Activated B cell treated with CpG ODN at 0.5 μM for 24 hours (primary cell): ENCODE measurements around the gene OR6N1. TPM values are rescaled to one million over a fixed set of nuclear protein-coding genes. Genes with fewer than 3 reads are reported as not detected.

Experiments used
- ATAC-seq: fragments of 200-7000 bp; cut with Tn5 transposase; one replicate; pipeline ENCODE4 v1.10.0; 2021; ENCODE audit warnings: low read depth, mild to moderate bottlenecking, moderate library complexity
- CTCF ChIA-PET: fragments of 350-600 bp; sonication (Branson Sonifier 250); formaldehyde crosslinking; loops from one replicate; lab custom pipeline; 2021; ENCODE audit warnings: antibody characterized with exemption; lab: Charles Lee
- POLR2A ChIA-PET: fragments of 350-600 bp; sonication (Branson Sonifier 250); formaldehyde crosslinking; loops from one replicate; lab custom pipeline; 2021; ENCODE audit warnings: antibody characterized with exemption; lab: Charles Lee
- DNase-seq: peaks from one replicate; pipeline ENCODE4 v3.0.0; 2022
- H3K27ac Mint-ChIP-seq: one replicate; pipeline ENCODE4 v1.8.0; 2020; ENCODE audit warnings: mixed read lengths
- H3K27me3 Mint-ChIP-seq: one replicate; pipeline ENCODE4 v1.8.0; 2021; ENCODE audit warnings: mixed read lengths
- H3K36me3 Mint-ChIP-seq: one replicate; pipeline ENCODE4 v1.8.0; 2021; ENCODE audit warnings: low read depth, mixed read lengths
- H3K4me1 Mint-ChIP-seq: one replicate; pipeline ENCODE4 v1.8.0; 2021; ENCODE audit warnings: mixed read lengths
- H3K4me3 Mint-ChIP-seq: one replicate; pipeline ENCODE4 v1.8.0; 2020; ENCODE audit warnings: mild to moderate bottlenecking, mixed read lengths
- H3K9me3 Mint-ChIP-seq: one replicate; pipeline ENCODE4 v1.8.0; 2020; ENCODE audit warnings: mixed read lengths
- CTCF ChIP-seq: fragments of 200-600 bp; IDR thresholded peaks from one replicate; pipeline ENCODE4 v1.8.0; 2022; ENCODE audit warnings: antibody characterized with exemption, mild to moderate bottlenecking
- intact Hi-C: fragments of 100-400 bp; cut with micrococcal nuclease; formaldehyde crosslinking; loops from one replicate; pipeline ENCODE4 v1.15.1; 2024
- total RNA-seq: library from RNA; stranded (reverse); gene quantifications from 2 replicates; pipeline ENCODE4 v1.2.3, GENCODE V29; 2022

The OR6N1 gene
- total RNA-seq, 1 donor from 2014 or later = not detected

GRCh38 chr1:158809862-158810261 is 37.9 kb upstream of the OR6N1 start:
- Mint-ChIP-seq H3K36me3 (no peaks in the 10 kb centered on the region), H3K9me3 (no peaks in the 10 kb centered on the region), H3K4me3 (no peak overlapping the region), H3K4me1 (peaks cover 11% of the 10 kb centered on the region), H3K27ac (no peak overlapping the region), H3K27me3 (no peaks in the 10 kb centered on the region)
- ATAC-seq (no peak), DNase-seq (no peak)
- intact Hi-C loops = no loop called here
- ChIA-PET CTCF (no interaction called here), POLR2A (no interaction called here)
- no peak for TF ChIP-seq CTCF

- Mint-ChIP-seq H3K27me3 (no peaks in the 10 kb centered on the region), H3K36me3 (no peaks in the 10 kb centered on the region)
- POLR2A ChIA-PET = no interaction called here
Observed at GRCh38 chr1:158809256-158809655, 37.3 kb upstream of the OR6N1 start.

GRCh38 chr1:158806916-158807536 is 35.0 kb upstream of the OR6N1 start:
- H3K9me3 Mint-ChIP-seq = no peaks in the 10 kb centered on the region
- no peak for TF ChIP-seq CTCF
- no peaks in the 10 kb centered on the region for H3K36me3 Mint-ChIP-seq
- H3K27ac Mint-ChIP-seq = no peak overlapping the region
- no peak overlapping the region for H3K4me3 Mint-ChIP-seq
- CTCF ChIA-PET = no interaction called here
- DNase-seq (no peak), ATAC-seq (no peak)
- H3K4me1 Mint-ChIP-seq = peaks cover 9% of the 10 kb centered on the region
- POLR2A ChIA-PET = no interaction called here
- intact Hi-C loops = no loop called here
- peaks cover 2% of the 10 kb centered on the region for H3K27me3 Mint-ChIP-seq

More at GRCh38 chr1:158809256-158809655, 37.3 kb upstream of the OR6N1 start:
- Mint-ChIP-seq H3K27ac (no peak overlapping the region), H3K4me3 (no peak overlapping the region), H3K9me3 (no peaks in the 10 kb centered on the region), H3K4me1 (peaks cover 11% of the 10 kb centered on the region)
- intact Hi-C loops = no loop called here
- ATAC-seq = no peak
- DNase-seq = no peak
- no peak for TF ChIP-seq CTCF
- CTCF ChIA-PET = no interaction called here

GRCh38 chr1:158803678-158804077 is 31.7 kb upstream of the OR6N1 start:
- Mint-ChIP-seq H3K4me1 (no peaks in the 10 kb centered on the region), H3K9me3 (no peaks in the 10 kb centered on the region), H3K27ac (no peak overlapping the region), H3K27me3 (peaks cover 7% of the 10 kb centered on the region), H3K4me3 (no peak overlapping the region), H3K36me3 (no peaks in the 10 kb centered on the region)
- intact Hi-C loops = no loop called here
- ATAC-seq (no peak), DNase-seq (no peak)
- no peak for TF ChIP-seq CTCF
- CTCF ChIA-PET = no interaction called here
- POLR2A ChIA-PET = no interaction called here

GRCh38 chr1:158801396-158801795 is 29.4 kb upstream of the OR6N1 start:
- H3K27me3 Mint-ChIP-seq = peaks cover 7% of the 10 kb centered on the region
- CTCF ChIA-PET = no interaction called here

More at GRCh38 chr1:158801396-158801795, 29.4 kb upstream of the OR6N1 start:
- intact Hi-C loops = no loop called here
- Mint-ChIP-seq H3K4me3 (no peak overlapping the region), H3K36me3 (no peaks in the 10 kb centered on the region), H3K27ac (no peak overlapping the region), H3K9me3 (no peaks in the 10 kb centered on the region), H3K4me1 (no peaks in the 10 kb centered on the region)
- POLR2A ChIA-PET = no interaction called here
- no peak for DNase-seq
- no peak for ATAC-seq
- TF ChIP-seq CTCF = no peak
